HG03039 (cell line): Measurements from ENCODE around the gene AKAP8L.

Experiments
- ATAC-seq: cut with Tn5 transposase; IDR thresholded peaks from one replicate; pipeline ENCODE4 v1.9.1; 2021; ENCODE audit warnings: mild to moderate bottlenecking, moderate library complexity; ENCODE audit not compliant: unreplicated experiment

AKAP8L gene

GRCh38 chr19:15449620-15450527 is 31.1 kb upstream of the AKAP8L start, which contains the start of gene WIZ:
Gene WIZ, minus strand, starts transcription at chr19:15449956. Its CDS starts 1,649 bp downstream, at chr19:15448307.
- peak; percentile 41 for ATAC-seq

DNA sequence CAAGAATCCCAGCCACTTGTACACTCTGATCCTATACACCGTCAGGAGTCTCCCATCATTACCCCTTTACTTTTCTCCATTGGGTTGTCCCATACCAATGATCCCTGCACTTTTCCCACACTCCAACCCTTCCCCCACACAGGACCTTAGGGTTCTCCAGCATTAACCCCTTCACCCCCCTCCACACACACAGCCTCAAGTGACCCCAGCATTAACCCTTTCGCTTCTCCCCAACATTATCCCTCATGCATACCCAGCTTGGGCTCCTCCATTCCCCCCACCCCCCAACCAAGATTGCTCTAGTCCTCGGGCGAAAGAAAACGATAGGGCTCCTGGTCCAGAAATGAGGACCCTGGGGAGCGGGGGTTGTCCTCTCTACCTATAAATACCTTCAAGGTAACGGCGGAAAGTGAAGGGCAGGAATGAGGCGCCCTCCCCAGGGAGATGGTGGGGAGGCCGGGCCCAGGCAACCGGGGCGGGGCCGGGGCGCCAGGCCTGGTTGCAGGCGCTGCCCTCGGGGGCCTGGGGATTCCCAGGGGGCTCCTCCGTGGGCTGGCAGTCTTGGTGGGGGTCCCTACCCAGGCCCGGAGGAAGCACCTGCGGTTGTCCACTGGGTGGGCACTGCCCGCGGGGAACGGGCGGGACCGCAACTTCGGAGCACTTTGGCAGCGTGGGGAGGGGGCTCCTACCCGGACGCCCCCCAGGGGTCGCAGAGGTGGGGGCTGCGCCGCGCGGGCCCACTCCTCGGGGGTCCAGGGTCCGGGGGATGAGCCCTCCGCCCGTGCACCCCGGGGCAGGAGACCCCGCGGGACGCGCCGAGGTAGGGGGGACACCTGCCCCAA is 30.2 kb upstream of the AKAP8L start:
- no peak for ATAC-seq

- ATAC-seq, result no peak
Observed at GRCh38 chr19:15448044-15448777, 29.4 kb upstream of the AKAP8L start.

DNA sequence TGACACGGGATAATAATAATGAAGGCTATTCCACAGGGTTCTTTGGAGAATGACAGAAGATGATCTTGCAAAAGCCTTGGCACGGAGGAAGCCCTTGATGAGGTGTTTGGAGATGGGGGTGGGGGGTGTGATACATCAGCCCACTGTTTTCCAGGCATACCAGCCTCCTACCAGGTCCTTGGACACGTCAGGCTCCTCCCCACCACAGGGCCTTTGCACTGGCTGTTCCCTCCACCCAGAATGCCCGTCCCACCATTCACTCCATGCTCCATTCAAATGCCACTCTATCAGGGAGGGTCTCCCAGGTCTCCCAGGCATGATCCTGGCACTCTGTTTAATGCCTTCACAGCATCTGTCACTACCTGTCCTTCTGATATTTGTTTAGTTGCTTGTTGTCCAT is 28.3 kb upstream of the AKAP8L start:
- ATAC-seq, result no peak

- no peak for ATAC-seq
Observed at GRCh38 chr19:15445807-15446376, 27.1 kb upstream of the AKAP8L start.

- ATAC-seq, result no peak
Observed at GRCh38 chr19:15445227-15445605, 26.4 kb upstream of the AKAP8L start.

DNA sequence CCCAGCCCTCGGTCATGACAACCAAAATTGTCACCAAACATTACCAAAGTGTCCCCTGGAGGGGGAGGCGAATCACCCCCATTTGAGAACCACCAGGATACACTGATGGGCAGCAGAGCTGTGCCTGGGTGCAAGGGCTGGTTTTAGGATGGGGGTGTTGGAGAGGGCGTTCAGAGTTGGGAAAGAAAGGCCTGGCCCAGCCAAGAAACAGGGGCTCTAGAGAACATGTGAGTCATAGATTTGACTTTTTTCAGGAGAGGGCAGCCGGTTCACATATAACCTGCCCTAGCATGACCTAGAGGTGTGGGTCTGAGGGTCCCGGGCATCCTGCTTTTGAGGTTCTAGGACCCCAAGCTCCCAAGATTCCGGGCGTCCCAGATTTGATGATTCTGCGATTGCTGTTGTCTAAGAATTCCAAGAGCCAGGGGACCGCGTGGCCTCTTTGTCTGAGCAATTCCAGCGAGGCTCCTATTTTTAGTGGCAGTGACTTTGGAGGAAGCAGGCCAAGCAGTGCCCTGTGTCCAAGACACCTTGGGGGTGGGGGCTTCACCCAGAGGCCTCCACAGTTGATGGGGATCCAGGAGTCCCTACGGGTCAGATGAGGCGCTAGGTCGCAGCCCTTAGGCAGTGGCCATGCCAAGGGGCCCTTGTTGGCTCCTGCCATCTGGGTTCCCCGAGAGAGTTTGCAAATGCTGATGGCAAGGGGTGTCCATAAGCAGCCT is 25.9 kb upstream of the AKAP8L start:
- ATAC-seq, result no peak

DNA sequence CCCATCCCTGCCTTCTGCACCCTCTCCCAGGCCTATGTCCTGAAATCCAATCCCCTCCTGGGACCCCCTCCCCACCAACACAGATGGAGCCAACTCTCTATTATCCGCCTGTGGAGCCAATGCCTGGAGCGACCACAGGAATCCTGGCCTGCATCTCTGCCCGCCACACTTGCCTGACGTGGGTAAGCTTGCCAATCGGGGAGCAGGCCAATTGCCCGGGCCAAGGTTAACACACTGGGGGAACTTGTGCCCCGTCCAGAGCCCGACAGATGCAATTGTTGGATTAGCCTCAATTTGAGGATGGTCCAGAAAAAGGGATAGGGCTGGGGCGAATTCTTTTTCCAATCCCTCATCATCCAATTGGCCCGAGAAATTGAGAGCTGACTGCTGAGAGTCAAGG is 25.1 kb upstream of the AKAP8L start:
- no peak for ATAC-seq

DNA sequence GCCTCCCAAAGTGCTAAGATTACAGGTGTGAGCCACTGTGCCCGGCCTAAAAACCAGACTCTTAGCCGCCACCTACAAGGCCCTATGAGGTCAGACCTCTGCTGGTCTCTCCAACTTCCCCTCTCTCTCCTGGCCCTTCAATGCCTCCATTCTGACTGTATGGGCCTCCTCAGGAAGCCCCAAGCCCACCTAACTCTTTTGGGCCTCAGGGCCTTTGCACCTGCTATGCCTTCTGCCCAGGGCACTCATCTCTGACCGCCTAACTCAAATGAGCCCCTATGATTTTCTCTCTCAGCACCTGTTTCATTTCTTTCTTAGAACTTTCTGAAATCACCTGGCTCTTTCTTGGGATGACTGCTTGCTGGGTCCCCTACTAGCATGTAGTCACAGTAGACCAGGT is 24.5 kb upstream of the AKAP8L start:
- ATAC-seq, result no peak

- ATAC-seq, result no peak
Observed at GRCh38 chr19:15442142-15442920, 23.5 kb upstream of the AKAP8L start.

GRCh38 chr19:15441317-15441716 is 22.5 kb upstream of the AKAP8L start:
- ATAC-seq, result no peak

- no peak for ATAC-seq
Observed at GRCh38 chr19:15439821-15440641, 21.2 kb upstream of the AKAP8L start.

DNA sequence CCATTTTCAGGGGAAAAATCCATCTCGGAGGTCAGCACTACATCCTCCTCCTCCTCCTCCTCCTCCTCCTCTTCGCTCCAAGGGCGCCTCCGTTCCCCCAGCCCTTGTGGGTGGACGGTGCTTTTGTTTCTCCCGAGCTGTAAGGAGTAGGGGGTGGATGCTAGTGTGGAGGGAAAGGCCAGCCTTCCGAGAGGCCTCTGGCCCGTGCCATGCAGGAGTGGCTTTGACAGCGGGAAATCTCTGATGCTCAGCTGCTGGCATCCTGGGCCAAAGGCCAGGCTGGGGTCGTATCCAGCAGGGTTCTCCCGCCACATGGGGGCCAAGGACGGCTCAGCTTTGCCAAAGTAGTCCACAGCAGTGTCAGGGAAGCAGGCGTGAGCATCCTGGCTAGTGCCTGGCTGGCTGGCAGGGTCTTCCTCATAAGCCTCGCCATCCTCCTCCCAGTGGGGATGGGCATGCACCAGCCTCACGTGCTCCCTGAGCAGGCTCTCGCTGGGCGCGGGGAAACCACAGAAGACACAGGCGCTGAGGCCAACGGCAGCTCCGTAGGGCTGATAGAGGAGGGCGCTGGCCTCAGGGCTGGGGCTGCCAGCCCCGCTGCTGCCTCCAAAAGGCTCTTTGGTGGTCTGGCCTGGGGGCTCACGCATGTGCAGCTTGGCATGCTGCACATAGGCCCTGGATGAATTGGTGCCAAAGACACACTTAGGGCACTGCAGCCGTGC is 20.5 kb upstream of the AKAP8L start:
- no peak for ATAC-seq

- no peak for ATAC-seq
Observed at GRCh38 chr19:15438577-15438976, 19.8 kb upstream of the AKAP8L start.

DNA sequence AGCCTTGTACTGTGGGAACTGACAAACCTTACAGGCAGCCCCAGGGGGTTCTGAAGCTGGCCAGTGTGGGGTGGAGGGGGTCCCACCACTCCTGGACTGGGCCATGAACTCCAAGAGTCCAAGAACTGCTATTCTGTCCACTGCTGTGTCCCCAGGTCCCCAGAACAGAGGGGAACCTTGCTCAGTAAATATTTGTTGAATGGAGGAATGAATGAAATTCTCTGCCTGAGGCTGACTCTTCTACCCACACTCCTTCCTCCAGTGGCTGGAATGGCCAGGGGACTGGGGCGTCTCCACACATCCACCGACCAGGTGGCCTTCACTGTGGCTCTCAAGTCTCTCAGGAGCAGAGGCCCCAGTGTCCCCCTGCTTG is 19.3 kb upstream of the AKAP8L start:
- no peak for ATAC-seq

DNA sequence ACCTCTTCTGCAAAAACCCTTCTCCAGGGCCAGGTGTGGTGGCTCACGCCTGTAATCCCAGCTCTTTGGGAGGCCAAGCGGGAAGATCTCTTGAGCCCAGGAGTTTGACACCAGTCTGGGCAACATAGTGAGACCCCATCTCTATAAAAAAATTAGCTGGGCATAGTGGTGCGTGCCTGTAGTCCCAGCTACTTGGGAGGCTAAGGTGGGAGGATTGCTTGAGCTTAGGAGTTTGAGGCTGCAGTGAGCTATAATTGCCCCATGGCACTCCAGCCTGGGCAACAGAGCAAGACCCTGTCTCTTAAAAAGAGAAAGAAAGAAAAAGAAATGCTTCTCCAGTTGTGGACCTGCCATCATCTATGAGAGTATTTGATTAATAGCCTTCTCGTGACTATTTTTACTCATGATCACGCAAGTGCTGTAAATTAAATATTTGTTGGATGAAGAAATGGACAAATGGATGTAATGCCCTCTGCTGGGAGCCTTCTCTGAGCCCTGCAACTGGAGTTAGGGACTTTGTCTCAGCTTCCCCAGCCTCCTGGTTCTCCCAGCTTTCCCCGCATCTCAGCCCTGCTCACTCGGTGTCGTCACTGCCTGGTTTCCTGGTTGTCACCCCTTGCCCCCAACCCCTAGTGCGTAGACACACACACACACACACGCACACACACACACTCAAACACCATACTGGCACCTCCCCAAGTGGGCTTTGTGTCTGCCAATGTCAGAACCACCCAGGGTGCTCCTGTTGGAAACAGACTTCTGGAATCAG is 18.8 kb upstream of the AKAP8L start:
- no peak for ATAC-seq

DNA sequence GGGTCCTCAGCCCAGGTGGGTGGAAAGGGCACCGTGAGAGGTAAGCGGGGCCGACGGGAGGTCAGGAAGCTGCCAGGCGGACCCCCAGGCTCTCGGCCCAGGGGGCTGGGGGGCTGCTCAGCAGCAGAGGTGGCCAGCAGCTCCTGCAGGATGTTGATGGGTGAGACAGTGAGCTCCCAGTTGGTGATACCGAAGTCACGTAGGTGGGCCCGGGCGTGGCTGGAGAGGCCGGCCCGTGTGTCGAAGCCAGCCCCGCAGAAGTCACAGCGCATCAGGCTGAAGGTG is 18.0 kb upstream of the AKAP8L start:
- no peak for ATAC-seq
